ENCODE data around the gene MAST2.
"Not testable (repeated sequence)": the region's sequence is repeated elsewhere in the genome, so short reads cannot be mapped to it uniquely, and the experiment has no call there.

Gene MAST2

GRCh38 chr1:45828841-45829240 is 25.4 kb downstream of the MAST2 start:
- H3K4me2 ChIP-seq, result no peak overlapping the region
- no peaks in the 10 kb centered on the region for H3K79me2 ChIP-seq (ENCODE audit: insufficient read depth, low read depth)
- H3K27ac ChIP-seq, result no peak overlapping the region
- no peaks in the 10 kb centered on the region for H3K4me1 ChIP-seq (ENCODE audit: low read depth, poor library complexity, severe bottlenecking)
- H3K4me3 ChIP-seq (IDR thresholded peaks at IDR 0.05; ENCODE audit: insufficient read depth, low read depth, low read length), result no peak overlapping the region
- no peak overlapping the region for H2AFZ ChIP-seq (ENCODE audit: low read depth)
- no peaks in the 10 kb centered on the region for H3K36me3 ChIP-seq (ENCODE audit: insufficient read depth)
- H3K27me3 ChIP-seq (ENCODE audit: insufficient read depth, low read depth), result no peaks in the 10 kb centered on the region
- no peak for TF ChIP-seq CTCF (conservative IDR thresholded peaks at IDR 0.05; ENCODE audit: low read depth, low read length)
- no peaks in the 10 kb centered on the region for H4K20me1 ChIP-seq (ENCODE audit: insufficient read depth)
- no peak overlapping the region for H3K9ac ChIP-seq

- H4K20me1 ChIP-seq (ENCODE audit: insufficient read depth), result no peaks in the 10 kb centered on the region
Observed at GRCh38 chr1:45833361-45833760, 29.9 kb downstream of the MAST2 start.

GRCh38 chr1:45834689-45835088 is 31.3 kb downstream of the MAST2 start:
- Histone ChIP-seq H3K27ac (no peak overlapping the region), H3K36me3 (ENCODE audit: insufficient read depth) (no peaks in the 10 kb centered on the region), H3K27me3 (ENCODE audit: insufficient read depth, low read depth) (no peaks in the 10 kb centered on the region), H3K9ac (no peak overlapping the region), H3K4me2 (no peak overlapping the region), H4K20me1 (ENCODE audit: insufficient read depth) (no peaks in the 10 kb centered on the region), H3K4me1 (ENCODE audit: low read depth, poor library complexity, severe bottlenecking) (no peaks in the 10 kb centered on the region), H3K79me2 (ENCODE audit: insufficient read depth, low read depth) (no peaks in the 10 kb centered on the region), H3K4me3 (IDR thresholded peaks at IDR 0.05; ENCODE audit: insufficient read depth, low read depth, low read length) (no peak overlapping the region), H2AFZ (ENCODE audit: low read depth) (no peak overlapping the region)
- no peak for TF ChIP-seq CTCF (conservative IDR thresholded peaks at IDR 0.05; ENCODE audit: low read depth, low read length)

More at GRCh38 chr1:45833361-45833760, 29.9 kb downstream of the MAST2 start:
- H3K4me2 ChIP-seq, result no peak overlapping the region
- no peak overlapping the region for H3K9ac ChIP-seq
- H3K27me3 ChIP-seq (ENCODE audit: insufficient read depth, low read depth), result no peaks in the 10 kb centered on the region
- H2AFZ ChIP-seq (ENCODE audit: low read depth), result no peak overlapping the region
- H3K79me2 ChIP-seq (ENCODE audit: insufficient read depth, low read depth), result no peaks in the 10 kb centered on the region
- H3K27ac ChIP-seq, result no peak overlapping the region
- H3K4me3 ChIP-seq (IDR thresholded peaks at IDR 0.05; ENCODE audit: insufficient read depth, low read depth, low read length), result no peak overlapping the region
- no peaks in the 10 kb centered on the region for H3K4me1 ChIP-seq (ENCODE audit: low read depth, poor library complexity, severe bottlenecking)
- no peaks in the 10 kb centered on the region for H3K36me3 ChIP-seq (ENCODE audit: insufficient read depth)
- no peak for TF ChIP-seq CTCF (conservative IDR thresholded peaks at IDR 0.05; ENCODE audit: low read depth, low read length)

GRCh38 chr1:45836451-45836850 is 33.0 kb downstream of the MAST2 start:
- H3K9ac ChIP-seq, result no peak overlapping the region
- no peaks in the 10 kb centered on the region for H3K4me1 ChIP-seq (ENCODE audit: low read depth, poor library complexity, severe bottlenecking)
- H3K4me2 ChIP-seq, result no peak overlapping the region
- H3K27ac ChIP-seq, result no peak overlapping the region
- no peaks in the 10 kb centered on the region; the same call in 1 of the 2 replicates for H3K79me2 ChIP-seq (ENCODE audit: insufficient read depth, low read depth)
- no peaks in the 10 kb centered on the region for H3K36me3 ChIP-seq (ENCODE audit: insufficient read depth)
- H3K4me3 ChIP-seq (IDR thresholded peaks at IDR 0.05; ENCODE audit: insufficient read depth, low read depth, low read length), result no peak overlapping the region
- TF ChIP-seq CTCF (conservative IDR thresholded peaks at IDR 0.05; ENCODE audit: low read depth, low read length), result no peak
- no peaks in the 10 kb centered on the region for H4K20me1 ChIP-seq (ENCODE audit: insufficient read depth)
- H3K27me3 ChIP-seq (ENCODE audit: insufficient read depth, low read depth), result no peaks in the 10 kb centered on the region
- H2AFZ ChIP-seq (ENCODE audit: low read depth), result no peak overlapping the region

GRCh38 chr1:45836861-45837260 is 33.4 kb downstream of the MAST2 start:
- not testable (repeated sequence) for H3K27me3 ChIP-seq (ENCODE audit: insufficient read depth, low read depth); H2AFZ ChIP-seq (ENCODE audit: low read depth); H3K36me3 ChIP-seq (ENCODE audit: insufficient read depth); H3K4me3 ChIP-seq (IDR thresholded peaks at IDR 0.05; ENCODE audit: insufficient read depth, low read depth, low read length); H3K79me2 ChIP-seq (ENCODE audit: insufficient read depth, low read depth); H3K9ac ChIP-seq; H4K20me1 ChIP-seq (ENCODE audit: insufficient read depth); H3K4me1 ChIP-seq (ENCODE audit: low read depth, poor library complexity, severe bottlenecking); H3K4me2 ChIP-seq; H3K27ac ChIP-seq

- H3K27me3 ChIP-seq (ENCODE audit: insufficient read depth, low read depth); H2AFZ ChIP-seq (ENCODE audit: low read depth); H4K20me1 ChIP-seq (ENCODE audit: insufficient read depth); H3K79me2 ChIP-seq (ENCODE audit: insufficient read depth, low read depth); H3K36me3 ChIP-seq (ENCODE audit: insufficient read depth); H3K9ac ChIP-seq; H3K4me3 ChIP-seq (IDR thresholded peaks at IDR 0.05; ENCODE audit: insufficient read depth, low read depth, low read length); H3K4me2 ChIP-seq; H3K27ac ChIP-seq: not testable (repeated sequence)
- H3K4me1 ChIP-seq (ENCODE audit: low read depth, poor library complexity, severe bottlenecking), result peaks cover 11% of the 10 kb centered on the region
Observed at GRCh38 chr1:45838322-45838721, 34.9 kb downstream of the MAST2 start.
